Ureter (tissue), 1 donor: ENCODE results near the gene KISS1. TPM values are rescaled to one million over a fixed set of nuclear protein-coding genes. Genes with fewer than 3 reads are reported as not detected.

Experiments
- total RNA-seq: library from RNA; stranded (reverse); gene quantifications from one replicate; pipeline ENCODE4 v1.2.4, GENCODE V29; 2023
- donor health status: DM: yes; HTN: yes; CAD: no.

Gene KISS1
- total RNA-seq, 1 donor from 2014 or later = 1.4 TPM

Other genes starting within 250 kb of the KISS1 start
- gene SOX13, start 123.4 kb downstream of the KISS1 start, total RNA-seq = 85.7 TPM
- gene ETNK2, start 44.4 kb downstream of the KISS1 start, total RNA-seq = 13.5 TPM
- 0.89 TPM for gene REN, start 30.2 kb downstream of the KISS1 start, total RNA-seq
- 26.0 TPM for gene GOLT1A, start 17.5 kb upstream of the KISS1 start, total RNA-seq
- gene PLEKHA6, start 163.4 kb upstream of the KISS1 start, total RNA-seq = 61.5 TPM
- 59.0 TPM for gene PPP1R15B, start 215.3 kb upstream of the KISS1 start, total RNA-seq